ENCODE results near the gene CRADD. TPM values are rescaled to one million over a fixed set of nuclear protein-coding genes. Genes with fewer than 3 reads are reported as not detected.

Gene CRADD
- total and polyA plus RNA-seq, 2 donors (not counting 1 experiment from before 2014, with no cell fraction given) = 5.8 to 15.1 TPM

GRCh38 chr12:93642751-93643150, 34.4 kb upstream of the CRADD start:
- no peak overlapping the region for H3K27ac Mint-ChIP-seq
- H3K4me1 Mint-ChIP-seq = no peaks in the 10 kb centered on the region
- intact Hi-C loops (cut with micrococcal nuclease) = no loop called here
- DNase-seq (no peak), ATAC-seq (ENCODE audit: low read depth) (no peak)
- Histone ChIP-seq H3K4me2 (replicated peaks; ENCODE audit: low read depth, low read length, poor library complexity, severe bottlenecking) (no peak overlapping the region), H3K36me3 (replicated peaks in 1 of 2; ENCODE audit: control extremely low read depth in 1 of 2, control insufficient read depth in 1 of 2, extremely low read depth in 1 of 2, insufficient read depth in 2 of 2, low read length in 1 of 2) (no peaks in the 10 kb centered on the region), H3K9me3 (ENCODE audit: control extremely low read depth in 1 of 3, control insufficient read depth in 2 of 3, insufficient read depth in 1 of 3, low read length in 2 of 3) (no peaks in the 10 kb centered on the region), H3K9ac (ENCODE audit: low read length) (no peak overlapping the region), H3K27ac (ENCODE audit: low read length in 2 of 2) (no peak overlapping the region), H3K4me1 (ENCODE audit: control insufficient read depth in 2 of 2, insufficient read depth in 2 of 2, low read length in 2 of 2) (no peaks in the 10 kb centered on the region), H4K20me1 (ENCODE audit: control insufficient read depth, insufficient read depth, low read length, poor library complexity, severe bottlenecking) (no peaks in the 10 kb centered on the region), H3K4me3 (ENCODE audit: control extremely low read depth in 1 of 5, extremely low read depth in 1 of 5, insufficient read depth in 1 of 5, low read depth in 2 of 5, low read length in 4 of 5) (no peak overlapping the region), H3K27me3 (replicated peaks in 1 of 4; ENCODE audit: control extremely low read depth in 1 of 4, control insufficient read depth in 3 of 4, insufficient read depth in 4 of 4, low read length in 3 of 4) (peaks cover 0 to 3% (median 0%) of the 10 kb centered on the region in 4 experiments), H2AFZ (ENCODE audit: insufficient read depth, low read depth, low read length, poor library complexity, severe bottlenecking) (no peak overlapping the region), H3K79me2 (ENCODE audit: control insufficient read depth, insufficient read depth, low read length) (no peaks in the 10 kb centered on the region)
- POLR2A ChIA-PET = no interaction called here
- CTCF ChIA-PET = no interaction called here
- H3K27me3 Mint-ChIP-seq = peaks cover 25% of the 10 kb centered on the region
- TF ChIP-seq CTCF (IDR thresholded peaks at IDR 0.05) (no peak), EZH2 (IDR thresholded peaks at IDR 0.05; ENCODE audit: borderline replicate concordance, insufficient read depth, low read depth, low read length, poor library complexity, severe bottlenecking) (no peak)
- no peak overlapping the region for H3K4me3 Mint-ChIP-seq
- H3K9me3 Mint-ChIP-seq (ENCODE audit: insufficient read depth) = peaks cover 2% of the 10 kb centered on the region
- no CpG with 5 or more reads among the region's 1 CpG for whole genome bisulfite sequencing (ENCODE audit: insufficient coverage)

GRCh38 chr12:93645702-93646101, 31.5 kb upstream of the CRADD start:
- no peaks in the 10 kb centered on the region for H3K36me3 ChIP-seq (replicated peaks in 1 of 2; ENCODE audit: control extremely low read depth in 1 of 2, control insufficient read depth in 1 of 2, extremely low read depth in 1 of 2, insufficient read depth in 2 of 2, low read length in 1 of 2)
- no peaks in the 10 kb centered on the region for H3K27me3 ChIP-seq (replicated peaks in 1 of 4; ENCODE audit: control extremely low read depth in 1 of 4, control insufficient read depth in 3 of 4, insufficient read depth in 4 of 4, low read length in 3 of 4)
- no peak for ATAC-seq (ENCODE audit: low read depth)
- no peak for DNase-seq
- H3K4me2 ChIP-seq (replicated peaks; ENCODE audit: low read depth, low read length, poor library complexity, severe bottlenecking) = no peak overlapping the region
- peaks cover 14% of the 10 kb centered on the region for H3K27me3 Mint-ChIP-seq
- H3K27ac ChIP-seq (ENCODE audit: low read length in 2 of 2) = no peak overlapping the region
- ChIA-PET POLR2A (no interaction called here), CTCF (no interaction called here)
- no peak overlapping the region for H3K4me3 ChIP-seq (ENCODE audit: control extremely low read depth in 1 of 5, extremely low read depth in 1 of 5, insufficient read depth in 1 of 5, low read depth in 2 of 5, low read length in 4 of 5)
- intact Hi-C loops (cut with micrococcal nuclease) = no loop called here
- H3K9me3 Mint-ChIP-seq (ENCODE audit: insufficient read depth) = peaks cover 2% of the 10 kb centered on the region
- no peaks in the 10 kb centered on the region for H3K4me1 ChIP-seq (ENCODE audit: control insufficient read depth in 2 of 2, insufficient read depth in 2 of 2, low read length in 2 of 2)
- H3K4me1 Mint-ChIP-seq = no peaks in the 10 kb centered on the region
- H3K27ac Mint-ChIP-seq = no peak overlapping the region
- TF ChIP-seq CTCF (IDR thresholded peaks at IDR 0.05) (no peak), EZH2 (IDR thresholded peaks at IDR 0.05; ENCODE audit: borderline replicate concordance, insufficient read depth, low read depth, low read length, poor library complexity, severe bottlenecking) (no peak)
- WGBS (ENCODE audit: insufficient coverage) = no CpG with 5 or more reads among the region's 1 CpG
- no peak overlapping the region for H3K4me3 Mint-ChIP-seq
- no peaks in the 10 kb centered on the region for H3K79me2 ChIP-seq (ENCODE audit: control insufficient read depth, insufficient read depth, low read length)
- H4K20me1 ChIP-seq (ENCODE audit: control insufficient read depth, insufficient read depth, low read length, poor library complexity, severe bottlenecking) = no peaks in the 10 kb centered on the region
- H3K9me3 ChIP-seq (ENCODE audit: control extremely low read depth in 1 of 3, control insufficient read depth in 2 of 3, insufficient read depth in 1 of 3, low read length in 2 of 3) = no peaks in the 10 kb centered on the region
- H2AFZ ChIP-seq (ENCODE audit: insufficient read depth, low read depth, low read length, poor library complexity, severe bottlenecking) = no peak overlapping the region
- H3K9ac ChIP-seq (ENCODE audit: low read length) = no peak overlapping the region
